GM21390 (cell line): ENCODE measurements around the gene IRF2BP2.

Experiments used
- ATAC-seq: cut with Tn5 transposase; IDR thresholded peaks from one replicate; pipeline ENCODE4 v1.9.1; 2021; ENCODE audit not compliant: unreplicated experiment

IRF2BP2 gene

GRCh38 chr1:234585330-234586055, 24.5 kb downstream of the IRF2BP2 start:
- no peak for ATAC-seq

- ATAC-seq = no peak
Measured at GRCh38 chr1:234584926-234585325, 25.1 kb downstream of the IRF2BP2 start.

- no peak for ATAC-seq
Measured at GRCh38 chr1:234584420-234584805, 25.6 kb downstream of the IRF2BP2 start.

GRCh38 chr1:234583755-234584419, 26.1 kb downstream of the IRF2BP2 start:
- no peak for ATAC-seq

GRCh38 chr1:234582681-234583301, 27.2 kb downstream of the IRF2BP2 start:
- no peak for ATAC-seq

- no peak for ATAC-seq
Measured at GRCh38 chr1:234582186-234582585, 27.8 kb downstream of the IRF2BP2 start.

- ATAC-seq = no peak
Measured at GRCh38 chr1:234581063-234581714, 28.8 kb downstream of the IRF2BP2 start.

- ATAC-seq = no peak
Measured at GRCh38 chr1:234579967-234580366, 30.0 kb downstream of the IRF2BP2 start.

GRCh38 chr1:234578735-234579134, 31.2 kb downstream of the IRF2BP2 start:
- no peak for ATAC-seq

- no peak for ATAC-seq
Measured at GRCh38 chr1:234578087-234578486, 31.9 kb downstream of the IRF2BP2 start.

GRCh38 chr1:234573711-234574299, 36.2 kb downstream of the IRF2BP2 start:
- no peak for ATAC-seq

- no peak for ATAC-seq
Measured at GRCh38 chr1:234572966-234573365, 37.0 kb downstream of the IRF2BP2 start.

GRCh38 chr1:234571702-234572101, 38.3 kb downstream of the IRF2BP2 start:
- no peak for ATAC-seq

GRCh38 chr1:234570329-234571120, 39.5 kb downstream of the IRF2BP2 start:
- ATAC-seq = no peak

- no peak for ATAC-seq
Measured at GRCh38 chr1:234568345-234568744, 41.6 kb downstream of the IRF2BP2 start.

GRCh38 chr1:234565132-234565531, 44.8 kb downstream of the IRF2BP2 start:
- ATAC-seq = no peak

GRCh38 chr1:234564035-234565029, 45.6 kb downstream of the IRF2BP2 start:
- ATAC-seq = no peak

GRCh38 chr1:234562334-234562733, 47.6 kb downstream of the IRF2BP2 start:
- no peak for ATAC-seq

- no peak for ATAC-seq
Measured at GRCh38 chr1:234561319-234561718, 48.7 kb downstream of the IRF2BP2 start.
